NCI-H460 (cell line): Measurements from ENCODE around the gene GNB1L. TPM values are rescaled to one million over a fixed set of nuclear protein-coding genes. Genes with fewer than 3 reads are reported as not detected.

Experiments
- DNase-seq: peaks from one replicate; pipeline ENCODE4 v3.0.0-alpha.2; 2016; ENCODE audit warnings: low read depth; ENCODE audit errors: extremely low read depth
- total RNA-seq: library from RNA; depleted of rRNA; stranded (reverse); fragments of >200 nt; shearing (Covaris generic); gene quantifications from 2 replicates; pipeline ENCODE4 v1.2.3, GENCODE V29; 2014

GNB1L gene
- total RNA-seq, 1 experiment from 2014 or later, result 9.6 TPM

DNA sequence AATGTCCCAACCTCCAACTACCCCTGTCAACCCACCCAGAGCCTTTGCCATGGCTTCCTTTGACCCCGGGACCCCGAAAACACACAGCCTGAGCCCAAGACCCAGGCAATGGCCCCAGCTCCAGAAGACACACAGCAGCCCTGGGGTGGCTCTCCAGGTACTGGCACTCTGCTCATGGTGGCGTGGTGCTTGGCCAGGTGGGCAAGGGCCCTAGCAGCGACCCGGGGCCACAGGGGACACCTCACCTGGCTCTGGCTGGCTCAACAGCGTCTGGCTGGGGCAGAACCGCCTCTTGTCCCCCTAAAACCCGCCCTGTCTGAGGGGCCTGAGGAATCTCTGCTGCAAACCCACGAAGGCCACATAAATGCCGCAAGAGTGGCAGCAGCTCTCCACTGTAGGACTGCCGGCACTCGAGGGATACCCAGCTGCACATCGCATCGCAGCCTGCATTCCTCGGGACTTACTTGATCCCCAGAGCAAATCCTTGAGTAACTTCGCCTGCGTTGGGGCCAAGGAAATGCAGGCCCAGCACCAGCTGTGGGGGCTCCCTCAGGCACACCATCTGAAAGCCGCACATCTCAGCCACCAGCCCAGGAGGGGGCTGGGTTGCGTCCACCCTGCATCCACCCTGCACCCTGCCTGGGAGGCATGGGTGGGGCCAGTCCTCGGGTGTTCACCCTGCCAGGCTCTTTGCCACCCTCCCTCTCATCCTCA, 23.1 kb upstream of the GNB1L start:
- DNase-seq, result no peak

DNA sequence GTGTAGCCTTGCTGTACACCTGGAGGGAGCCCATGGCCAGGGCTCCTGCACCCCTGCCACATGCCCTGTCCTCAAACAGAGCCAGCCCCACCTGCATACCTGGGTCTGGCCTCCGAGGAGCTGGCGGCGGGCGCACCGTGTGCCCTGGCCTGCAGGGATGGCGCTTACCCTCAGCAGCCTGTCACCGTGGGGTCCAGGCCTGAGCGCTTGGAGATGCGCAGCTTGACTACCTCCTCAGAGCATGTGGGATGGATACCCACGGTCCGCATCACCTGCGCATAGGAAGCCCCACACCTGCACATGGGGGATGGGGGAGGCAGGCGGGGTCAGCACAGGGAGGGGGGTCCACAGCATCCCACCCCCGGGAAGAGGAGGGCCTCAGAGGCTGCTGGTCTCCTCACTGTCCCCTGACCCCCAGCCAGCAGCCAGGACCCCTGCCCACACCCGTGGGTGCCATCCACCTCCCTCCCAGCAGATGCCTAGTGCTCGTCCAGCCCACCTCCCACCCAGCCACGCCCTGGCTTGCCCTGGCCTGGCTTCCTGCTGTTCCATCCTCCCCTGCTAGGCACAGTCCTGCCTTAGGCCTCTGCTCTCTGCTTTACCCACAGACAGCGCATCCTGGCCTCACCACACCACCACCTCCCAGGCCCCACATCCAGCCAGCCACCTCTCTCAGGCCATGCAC, 22.4 kb upstream of the GNB1L start:
- no peak for DNase-seq

DNA sequence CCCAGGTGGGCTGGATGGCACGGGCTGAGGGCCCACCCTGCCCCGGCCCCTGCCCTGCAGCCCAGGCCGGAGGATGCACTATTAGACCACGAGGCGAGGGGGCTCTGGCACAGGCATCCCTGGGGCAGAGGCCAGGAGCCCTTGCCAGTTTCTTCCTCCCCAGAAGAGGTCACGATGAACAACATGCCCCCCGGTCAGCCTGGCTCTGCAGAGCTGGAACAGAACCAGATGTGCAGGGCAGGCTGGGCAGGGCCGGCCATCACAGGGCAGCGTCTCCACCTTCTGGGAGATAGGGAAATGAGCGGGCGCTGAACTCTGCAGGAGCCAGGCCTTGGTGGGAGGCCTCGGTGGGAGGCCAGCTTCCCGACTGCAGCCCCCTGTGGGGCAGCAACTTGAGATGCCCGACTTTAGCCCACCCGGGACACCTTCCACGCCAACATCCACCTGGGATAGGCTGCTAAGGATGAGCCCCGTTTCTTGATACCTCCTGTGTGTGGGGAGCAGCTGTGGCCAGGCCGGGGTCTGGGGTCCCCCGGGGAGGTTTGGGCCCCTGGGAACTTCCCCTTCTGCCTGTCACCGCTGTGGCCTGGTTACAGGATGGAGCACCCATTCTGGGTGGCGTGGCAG, 21.8 kb upstream of the GNB1L start:
- peak; percentile 56 for DNase-seq

DNA sequence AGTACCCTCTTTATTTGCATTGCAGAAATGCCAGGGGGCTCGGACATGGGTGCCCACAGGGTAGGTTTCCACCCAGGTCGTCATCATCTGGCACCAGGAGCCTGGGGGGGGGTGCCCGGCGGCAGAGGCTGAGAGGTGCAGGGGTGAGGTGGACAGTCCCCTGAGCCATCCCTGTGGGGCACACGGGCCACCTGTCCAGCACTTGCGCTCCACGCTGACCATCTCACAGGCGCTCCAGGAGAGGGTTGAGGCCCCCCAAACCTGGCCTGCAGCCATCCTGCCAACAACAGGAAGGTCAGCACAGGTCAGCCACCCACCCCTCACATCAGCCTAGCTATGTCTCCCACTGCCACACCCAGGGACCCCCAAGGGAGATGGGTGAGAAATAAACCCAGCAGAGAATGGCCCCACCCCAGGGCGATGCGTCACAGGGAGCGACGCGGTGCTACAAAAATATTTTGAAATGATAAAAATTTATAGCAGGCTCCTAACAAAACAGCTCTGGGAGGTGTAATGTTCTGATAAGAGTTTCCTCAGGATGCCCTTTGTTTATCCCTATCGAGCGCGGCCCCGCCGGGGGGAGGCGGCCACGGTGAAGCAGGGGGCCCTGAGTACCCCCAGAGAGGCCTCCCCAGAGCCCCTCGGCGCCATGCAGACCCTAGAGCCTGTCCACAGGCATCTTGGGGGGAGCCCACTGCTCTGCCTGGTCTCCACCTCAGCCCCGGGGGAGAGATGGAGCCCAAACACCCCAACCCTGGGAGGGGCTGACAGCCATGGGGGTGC, 21.0 kb upstream of the GNB1L start:
- DNase-seq, result peak; percentile 47

DNA sequence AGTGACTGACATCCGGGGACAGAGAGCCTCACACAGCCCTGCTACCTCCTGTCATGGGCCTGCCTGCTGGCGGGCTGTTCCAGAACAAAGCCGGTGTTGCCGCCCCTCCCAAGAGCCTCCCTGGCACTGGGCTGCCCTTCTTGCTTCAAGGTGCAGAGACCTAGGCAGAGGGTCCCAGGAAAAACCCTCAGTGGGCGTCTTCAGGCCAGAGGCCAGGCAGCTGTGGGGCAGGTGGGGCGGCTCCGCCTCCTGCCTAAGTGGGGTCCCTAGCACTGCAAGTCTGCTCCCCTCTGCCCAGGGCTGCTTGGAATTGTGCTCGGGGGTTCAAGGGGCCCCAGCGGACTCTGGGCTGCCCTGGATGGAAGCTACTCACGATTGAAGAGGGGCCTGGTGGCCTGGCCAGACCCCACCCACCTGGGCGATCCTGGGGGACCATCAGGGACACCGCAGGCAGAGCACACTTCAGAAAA, 20.4 kb upstream of the GNB1L start:
- no peak for DNase-seq

DNA sequence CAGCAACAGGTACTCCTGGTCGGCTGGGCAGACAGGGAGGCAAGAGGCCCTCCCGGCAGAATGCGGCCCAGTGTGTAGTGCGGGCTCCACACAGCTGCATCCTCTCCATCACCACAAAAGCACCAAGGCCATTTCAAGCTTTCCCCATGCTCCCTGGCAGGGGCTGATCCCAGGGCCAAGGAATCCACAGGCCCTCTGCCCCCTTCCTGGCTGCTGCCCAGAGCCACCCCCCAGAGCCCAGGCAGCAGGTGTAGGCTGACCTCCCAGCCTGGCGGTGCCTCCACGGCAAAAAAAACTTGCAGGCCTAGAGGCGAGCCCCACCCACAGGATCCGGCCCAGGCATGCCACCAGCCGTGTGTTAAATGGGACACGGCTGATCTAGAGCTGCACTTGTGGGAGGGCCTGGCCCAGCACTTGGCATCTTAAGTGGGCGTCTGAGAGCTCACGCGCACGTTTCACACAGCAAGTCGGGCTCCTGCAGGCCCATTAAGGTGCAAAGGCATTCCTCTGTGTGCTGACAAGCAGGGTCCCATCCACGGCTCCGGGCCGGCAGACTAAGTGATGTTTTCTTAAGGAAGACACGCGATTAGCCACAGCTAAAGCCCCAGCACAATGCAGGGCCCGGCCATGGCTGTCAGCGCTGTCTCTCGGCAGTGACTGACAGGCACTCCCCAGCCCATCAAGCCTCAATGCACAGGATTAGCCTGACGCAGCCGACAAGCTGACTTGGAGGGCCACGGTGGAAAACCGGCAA, 19.8 kb upstream of the GNB1L start:
- no peak for DNase-seq

DNA sequence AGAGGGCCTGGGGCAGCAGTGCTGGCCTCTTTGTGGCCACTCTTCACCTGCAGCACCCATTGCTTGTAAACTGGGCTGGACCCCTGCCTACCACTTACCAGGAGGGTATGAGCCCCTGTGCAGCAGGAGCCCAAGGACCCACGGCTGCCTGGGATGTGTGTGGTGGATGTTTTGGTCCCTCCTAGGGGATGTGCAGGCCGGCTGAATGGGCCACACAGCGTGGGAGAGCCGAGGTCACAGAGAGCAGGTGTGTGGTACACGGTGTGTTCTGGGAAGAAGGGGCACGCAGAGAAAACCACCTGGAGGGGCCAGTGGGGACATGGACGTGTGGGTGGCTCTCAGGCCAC, 19.3 kb upstream of the GNB1L start:
- DNase-seq, result no peak

DNA sequence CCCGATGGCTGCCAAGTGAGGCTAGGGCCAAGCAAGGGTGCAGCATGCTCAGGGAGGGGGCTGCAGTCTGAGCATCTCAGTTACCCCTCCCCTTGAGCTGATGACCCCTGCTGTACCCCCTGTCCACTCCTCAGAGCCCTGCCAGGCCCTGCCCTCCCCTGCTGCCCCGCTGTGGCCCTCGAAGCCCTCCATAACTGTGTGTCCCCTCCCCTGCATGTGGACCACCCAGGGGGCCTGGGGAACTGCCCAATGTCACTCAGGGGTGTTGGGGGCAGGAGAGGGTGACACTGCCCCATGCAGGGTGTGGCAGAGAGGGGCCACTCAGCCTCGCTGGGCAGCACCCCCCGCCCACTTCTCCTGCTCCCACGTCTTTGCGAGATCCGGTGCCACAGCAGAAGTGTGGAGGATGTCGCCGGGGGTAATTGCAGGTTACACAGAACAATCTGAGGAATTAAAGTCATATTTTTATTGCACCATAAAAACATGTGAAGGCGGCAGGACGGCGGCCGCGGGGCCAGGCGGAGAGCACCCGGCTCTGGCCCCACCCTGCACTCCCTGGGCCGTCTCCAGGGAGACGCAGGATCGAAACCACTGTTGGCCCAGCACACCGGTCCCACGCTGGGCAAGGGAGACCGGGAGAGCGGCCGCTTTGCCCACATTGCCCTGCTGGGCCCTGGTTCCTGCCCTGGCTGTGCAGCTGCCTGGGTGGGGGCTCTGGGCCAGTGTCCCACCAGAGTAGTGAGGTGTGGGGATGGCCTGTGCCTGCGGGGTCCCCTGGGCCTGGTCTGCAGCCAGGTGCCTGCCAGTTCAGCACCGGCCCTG, 18.7 kb upstream of the GNB1L start:
- DNase-seq, result no peak

DNA sequence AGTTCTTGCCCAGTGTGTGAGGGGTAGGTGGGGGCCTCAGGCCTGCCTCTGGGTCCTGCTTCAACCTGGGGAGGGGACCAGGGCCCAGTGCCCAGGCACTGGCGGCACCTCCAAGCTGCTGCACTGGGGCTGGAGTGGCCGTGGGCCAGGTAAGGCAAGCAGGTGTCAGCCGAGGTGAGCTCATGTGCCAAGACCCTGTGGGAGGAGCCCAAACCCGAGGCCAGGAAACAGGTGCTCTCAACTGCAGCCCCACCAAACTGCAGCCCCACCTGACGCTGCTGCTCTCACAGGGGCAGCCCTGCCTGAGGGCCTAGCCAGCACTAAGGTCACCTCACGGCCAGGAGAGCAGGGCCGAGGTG, 18.1 kb upstream of the GNB1L start:
- DNase-seq, result no peak

DNA sequence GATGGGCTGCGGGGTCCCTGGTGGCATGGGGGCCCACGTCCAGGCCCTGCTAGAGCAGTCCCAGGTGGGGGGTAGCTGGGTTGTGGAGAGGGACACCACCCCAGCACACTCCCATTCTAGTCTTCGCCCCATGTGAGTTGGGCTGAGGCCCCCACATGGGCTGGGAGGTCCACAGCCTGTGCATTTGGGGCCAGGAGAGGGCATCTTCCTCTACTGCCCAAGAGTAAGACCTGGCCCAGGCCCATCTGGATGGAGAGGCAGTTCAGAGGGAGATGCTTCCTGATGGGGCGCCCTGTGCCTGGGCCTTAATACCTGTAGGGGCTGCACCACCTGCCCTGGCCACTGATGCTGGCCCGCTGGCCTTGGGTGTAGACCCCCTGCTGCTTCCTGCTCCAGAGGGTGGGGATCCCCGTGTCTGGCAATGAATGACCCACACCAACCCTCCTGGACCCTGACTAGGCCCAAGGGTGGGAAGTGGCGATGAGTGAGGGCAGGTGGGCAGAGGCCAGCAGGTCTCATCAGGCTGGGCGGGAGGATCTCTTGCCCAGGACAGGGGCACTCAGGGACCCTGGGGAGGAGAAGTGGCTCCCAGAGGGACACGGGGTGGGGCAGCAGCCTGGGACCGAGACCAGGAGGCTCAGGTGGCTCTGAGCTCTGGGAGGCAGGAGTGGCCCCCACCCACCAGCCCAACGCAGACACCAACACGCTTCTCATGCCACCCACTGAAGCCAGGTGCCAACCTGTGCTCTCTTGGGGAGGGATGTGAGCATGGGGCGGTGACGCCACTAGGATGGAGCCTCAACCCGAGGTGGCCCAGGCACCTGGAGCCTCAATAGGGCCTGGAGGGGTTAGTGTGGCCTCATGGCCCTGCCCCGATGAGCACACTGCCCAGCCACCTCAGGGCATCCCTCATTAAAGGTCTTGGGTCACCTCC, 17.4 kb upstream of the GNB1L start:
- DNase-seq, result no peak

DNA sequence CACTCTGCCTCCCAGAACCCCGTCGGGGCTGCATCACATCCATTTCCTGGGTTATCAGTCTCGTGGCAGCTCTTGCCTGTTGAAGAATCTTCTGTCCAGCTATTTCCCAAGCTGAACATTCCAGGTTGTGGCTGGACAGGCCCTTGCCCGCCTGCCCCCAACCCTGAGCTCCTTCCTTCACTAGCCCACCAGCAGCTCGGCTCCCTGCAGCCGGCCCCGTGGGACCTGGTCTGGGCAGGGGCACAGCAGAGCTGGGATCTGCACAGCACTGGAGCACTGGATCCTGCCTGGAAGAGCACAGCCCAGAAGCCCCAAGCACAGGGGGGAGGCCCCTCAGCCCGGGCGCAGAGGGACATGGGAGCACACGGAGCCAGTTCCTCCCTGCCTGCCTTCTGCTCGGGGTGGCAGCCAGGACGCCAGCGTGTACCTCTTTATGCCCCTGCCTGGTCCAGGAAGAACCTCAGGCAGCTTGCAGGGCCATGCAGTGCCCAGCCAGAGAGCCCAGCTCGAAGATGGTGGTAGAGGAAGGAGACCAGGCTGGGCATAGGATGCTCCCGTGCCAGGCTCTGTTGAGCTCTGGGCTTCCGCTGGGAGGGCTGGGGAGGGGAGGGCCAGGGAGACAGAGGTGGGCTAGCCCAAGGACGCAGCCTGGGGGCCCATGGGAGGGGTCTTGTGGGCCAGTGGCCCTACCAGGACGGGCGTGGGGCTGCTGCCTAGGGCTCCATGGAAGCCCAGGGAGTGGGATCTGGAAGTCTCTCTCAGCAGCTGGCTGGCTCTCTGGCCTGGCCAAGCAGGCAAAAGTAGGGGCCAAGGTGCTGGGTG, 16.6 kb upstream of the GNB1L start:
- no peak for DNase-seq

DNA sequence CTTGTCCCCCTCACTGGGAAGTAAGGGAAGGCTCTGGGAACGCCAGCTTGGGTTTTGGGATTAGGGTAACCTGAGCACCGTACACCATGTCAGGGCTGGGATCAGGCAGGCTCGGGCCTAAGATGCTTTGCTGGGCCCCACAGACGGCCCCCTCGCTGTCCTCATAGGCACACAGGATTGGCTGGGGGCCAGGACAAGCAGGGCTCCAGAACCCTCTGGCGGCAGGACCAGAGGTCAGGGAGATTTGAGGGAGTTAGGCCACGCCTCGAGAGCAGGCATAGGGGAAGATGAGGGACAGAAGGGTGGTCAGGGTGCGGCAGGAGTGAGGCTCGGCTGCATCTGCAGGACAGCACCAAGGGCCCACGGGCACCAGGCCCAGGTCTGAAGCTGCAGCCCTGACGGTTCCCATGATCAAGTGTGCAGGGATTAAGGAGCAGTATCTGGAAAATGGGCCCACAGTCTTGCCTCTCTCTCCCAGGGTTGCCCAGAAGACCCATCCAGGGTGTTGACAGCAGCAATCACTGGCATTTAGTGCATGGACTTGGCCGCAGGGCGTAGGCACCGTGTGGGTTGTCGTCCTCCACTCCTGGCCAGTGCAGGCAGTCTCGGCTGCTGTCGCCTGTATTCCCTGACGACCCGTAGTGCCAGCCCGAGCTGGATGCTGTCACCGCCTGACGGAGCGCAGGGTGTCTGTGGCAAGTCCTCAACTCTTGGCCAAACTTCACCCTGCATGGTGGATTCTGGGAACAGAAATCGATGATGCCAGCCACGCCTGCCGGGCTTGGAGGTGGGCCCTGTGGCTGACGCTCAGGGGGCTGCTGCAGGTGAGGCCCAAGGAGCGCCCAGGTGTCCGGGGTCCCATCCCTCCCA, 15.7 kb upstream of the GNB1L start:
- DNase-seq, result no peak

DNA sequence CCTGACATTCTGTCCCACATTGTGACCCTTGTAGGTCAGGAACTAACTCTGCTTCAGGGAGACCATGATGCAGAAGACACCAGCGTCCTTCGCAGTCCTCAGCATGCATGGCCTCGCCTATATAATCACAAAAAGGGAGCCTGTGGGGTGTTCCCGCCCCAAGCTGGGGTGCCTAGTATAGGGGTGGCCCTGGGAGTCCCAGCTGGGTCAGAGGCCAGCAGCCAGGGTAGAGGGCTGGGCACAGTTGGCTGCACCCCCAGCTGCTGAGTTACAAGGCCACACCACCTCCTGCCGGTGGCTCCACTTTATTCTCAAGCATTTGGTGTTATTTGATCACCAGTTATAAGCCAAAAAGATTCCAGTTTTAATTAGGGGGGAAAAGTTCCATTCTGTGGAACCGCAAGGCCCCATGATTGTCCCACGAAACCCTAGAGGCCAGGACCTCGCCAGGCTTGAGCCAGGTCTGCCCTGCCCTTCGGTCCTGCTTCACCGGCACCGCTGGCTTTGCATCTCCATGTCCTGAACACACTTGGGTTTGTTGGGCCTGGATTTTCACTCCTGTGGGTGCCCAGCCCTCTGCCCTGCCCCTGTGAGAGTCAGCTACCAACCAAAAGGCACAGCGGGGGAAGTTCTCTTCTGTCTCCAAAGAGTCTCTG, 15.0 kb upstream of the GNB1L start:
- no peak for DNase-seq

DNA sequence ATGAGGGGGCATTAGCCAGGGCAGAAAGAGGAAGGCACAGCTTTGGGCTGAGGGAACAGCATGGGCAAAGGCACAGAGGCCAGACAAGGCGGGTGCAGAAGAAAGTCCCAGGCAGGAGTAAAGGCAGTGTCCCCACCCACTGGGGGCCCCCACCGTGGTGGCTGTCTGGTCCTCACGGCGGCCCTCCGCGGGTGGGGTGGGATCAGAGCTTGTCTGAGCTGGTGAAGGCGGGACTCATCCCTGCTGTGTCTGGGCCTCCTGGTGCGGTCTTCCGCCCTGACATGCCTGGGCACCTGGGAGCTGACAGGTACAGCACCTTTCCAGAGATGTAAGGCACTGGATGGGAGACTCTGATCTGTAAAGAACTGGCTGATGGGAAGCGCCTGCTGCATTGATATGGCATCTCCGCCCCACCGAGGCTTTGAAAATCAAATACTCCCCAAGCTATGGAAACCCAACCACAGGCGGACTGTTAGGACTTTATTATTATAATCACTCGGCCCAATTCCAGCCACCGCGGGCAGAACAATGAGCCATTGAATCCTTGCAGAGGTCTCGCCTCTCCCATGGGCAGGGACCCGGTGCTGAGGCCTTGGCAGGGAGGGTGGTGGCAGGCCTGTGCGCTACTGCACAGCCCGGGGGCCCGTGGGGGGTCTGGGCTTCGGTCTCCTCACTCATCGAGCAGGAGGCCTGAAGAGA, 14.2 kb upstream of the GNB1L start:
- no peak for DNase-seq

DNA sequence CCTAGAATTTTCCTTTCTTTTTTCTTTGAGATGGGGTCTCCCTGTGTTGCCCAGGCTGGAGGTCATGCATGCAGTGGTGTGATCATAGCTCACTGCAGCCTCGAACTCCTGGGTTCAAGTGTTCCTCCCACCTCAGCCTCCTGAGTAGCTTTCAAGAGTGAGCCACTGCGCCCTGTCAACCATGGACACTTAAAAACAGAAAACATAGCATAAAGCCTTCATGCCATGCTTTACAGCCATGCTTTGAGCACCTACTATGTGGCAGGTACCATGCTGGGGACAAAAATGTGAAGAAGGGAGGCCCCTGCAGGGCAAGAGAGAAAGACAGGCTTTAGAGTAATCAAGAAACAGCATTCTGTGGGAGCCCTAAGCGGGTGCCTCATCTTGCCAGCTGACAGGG, 13.7 kb upstream of the GNB1L start:
- DNase-seq, result no peak

DNA sequence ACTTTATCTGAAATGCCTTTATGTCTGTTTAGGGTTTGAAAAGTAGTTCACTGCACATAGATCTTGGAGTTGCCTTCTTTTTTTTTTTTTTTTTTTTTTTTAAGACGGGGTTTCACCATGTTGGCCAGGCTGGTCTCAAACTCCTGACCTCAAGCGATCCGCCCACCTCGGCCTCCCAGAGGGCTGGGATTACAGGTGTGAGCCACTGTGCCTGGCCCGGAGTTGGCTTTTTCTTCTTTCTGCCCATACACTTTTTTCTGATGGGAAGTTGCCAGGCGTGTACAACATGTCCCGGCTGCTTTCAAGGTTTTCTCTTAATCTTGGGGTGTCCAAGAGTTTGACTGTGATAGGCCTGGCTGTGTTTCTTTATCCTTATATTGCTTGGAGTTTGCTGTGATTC, 12.9 kb upstream of the GNB1L start:
- no peak for DNase-seq
